Posterior cingulate gyrus (tissue), 11 donors: Measurements from ENCODE around the gene GLCCI1.
A peak's percentile ranks its signal among the peaks of the same experiment; 100 is the strongest.

Experiments
- DNase-seq, 10 donors: peaks; one replicate each; pipeline versions ENCODE4 v3.0.0 to v3.0.0-alpha.2; 2020 to 2021; ENCODE audit warnings: mixed read lengths in 3 of 10
- intact Hi-C: fragments of 100-400 bp; cut with DNase I; formaldehyde crosslinking; loops from one replicate; pipeline ENCODE4 v1.15.1; 2023

The GLCCI1 gene

DNA sequence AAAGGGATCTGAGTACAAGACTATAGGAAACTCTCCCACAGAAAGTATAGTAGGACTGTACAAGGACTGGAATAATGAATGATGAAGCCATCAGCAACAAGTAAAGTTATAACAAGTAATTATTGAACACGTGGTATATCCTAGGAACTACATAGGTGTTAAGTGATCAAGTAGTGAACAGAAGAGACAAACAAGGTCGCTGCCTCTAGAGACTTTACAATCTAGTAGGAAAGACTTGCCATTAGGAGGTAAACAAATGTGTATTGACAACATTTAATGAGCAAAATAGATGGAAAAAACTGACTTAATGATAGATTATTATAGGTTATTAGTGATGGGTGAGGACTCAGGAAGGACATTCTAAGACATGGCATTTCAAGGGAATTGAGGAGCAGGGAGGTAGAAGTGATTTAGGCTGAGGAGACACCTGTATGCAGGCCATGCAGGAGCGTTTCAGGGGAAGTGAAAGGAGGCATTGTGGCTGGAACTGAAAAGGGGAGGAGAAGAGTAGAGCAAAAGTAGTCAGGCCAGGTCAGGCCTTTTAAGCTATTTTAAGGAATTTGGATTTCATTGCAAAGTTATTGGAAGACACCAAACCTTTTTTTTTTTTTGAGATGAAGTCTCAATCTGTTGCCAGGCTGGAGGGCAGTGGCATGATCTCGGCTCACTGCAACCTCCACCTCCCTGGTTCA is 8.5 kb upstream of the GLCCI1 start:
- DNase-seq, result no peak
- intact Hi-C loops, result no loop called here

GRCh38 chr7:7962851-7963250 is 5.7 kb upstream of the GLCCI1 start:
- intact Hi-C loops, result no loop called here
- DNase-seq, result no peak

GRCh38 chr7:7964250-7964649 is 4.3 kb upstream of the GLCCI1 start:
- intact Hi-C loops, result no loop called here
- DNase-seq, result no peak

GRCh38 chr7:7964691-7965090 is 3.9 kb upstream of the GLCCI1 start:
- intact Hi-C loops, result loop anchor here (5.0 kb wide), 2 partner anchors 42 to 282 kb away; no protein-coding TSS in a partner anchor
- no peak for DNase-seq

DNA sequence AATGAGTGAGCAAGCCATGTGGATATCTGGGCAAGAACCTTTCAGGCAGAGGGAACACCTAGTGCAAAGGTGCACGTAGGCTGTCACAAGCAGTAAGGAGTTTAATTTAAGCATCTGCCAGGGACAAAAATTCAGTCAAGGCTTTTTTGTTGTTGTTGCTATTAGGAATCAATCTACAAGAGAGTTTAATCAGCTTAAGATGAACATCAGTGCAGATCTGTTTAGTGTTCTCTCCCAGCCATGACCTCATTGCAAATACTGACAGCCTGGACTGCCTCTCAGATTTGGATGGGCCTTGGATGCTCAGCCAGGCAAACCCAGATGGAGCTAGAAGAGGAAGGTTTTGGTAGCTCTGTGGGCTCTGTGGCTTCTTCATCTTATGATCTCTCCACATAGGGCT is 3.3 kb upstream of the GLCCI1 start:
- DNase-seq, result no peak
- intact Hi-C loops, result loop anchor here (5.0 kb wide), 2 partner anchors 43 to 283 kb away; no protein-coding TSS in a partner anchor

GRCh38 chr7:7966141-7966734 is 2.4 kb upstream of the GLCCI1 start:
- intact Hi-C loops, result loop anchor here (2.0 to 5.0 kb wide), 3 partner anchors 44 to 325 kb away; partner anchors contain the start of gene UMAD1

GRCh38 chr7:7967886-7968543 is 581 bp upstream of the GLCCI1 start:
- intact Hi-C loops, result loop anchor here (2.0 to 5.0 kb wide), 3 partner anchors 46 to 327 kb away; partner anchors contain the start of gene UMAD1
- DNase-seq, result no peak

More at GRCh38 chr7:7966141-7966734, 2.4 kb upstream of the GLCCI1 start:
- no peak for DNase-seq

- peak in 8 of 10 donors; percentile 19 to 88 (median 38) for DNase-seq
- intact Hi-C loops, result loop anchor here (5.0 kb wide), 2 partner anchors 47 to 287 kb away; no protein-coding TSS in a partner anchor
These were observed 975 bp downstream of the GLCCI1 start for GRCh38 chr7:7969306-7970236.

DNA sequence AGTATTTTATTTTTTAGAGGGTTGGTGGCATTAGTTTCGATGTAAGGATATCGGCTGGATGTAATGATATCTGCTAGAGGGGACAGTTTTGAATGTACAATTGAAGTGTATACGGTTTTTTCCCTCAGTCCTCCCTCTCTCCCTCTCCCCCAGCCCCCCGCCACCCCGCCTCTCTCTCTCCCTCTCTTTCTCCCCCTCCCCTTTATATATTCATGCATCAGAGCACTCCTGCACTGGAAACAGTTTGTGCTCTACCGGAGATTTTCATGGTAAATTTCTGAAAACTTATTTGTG is 1.6 kb downstream of the GLCCI1 start:
- DNase-seq, result no peak

GRCh38 chr7:7970531-7971307 is 2.1 kb downstream of the GLCCI1 start:
- intact Hi-C loops, result no loop called here
- peak in 3 of 10 donors; percentile 9 to 75 (median 71) for DNase-seq

More for the DNA sequence above, 1.6 kb downstream of the GLCCI1 start:
- intact Hi-C loops, result no loop called here

GRCh38 chr7:7971308-7972040 is 2.9 kb downstream of the GLCCI1 start:
- intact Hi-C loops, result no loop called here
- DNase-seq, result no peak

DNA sequence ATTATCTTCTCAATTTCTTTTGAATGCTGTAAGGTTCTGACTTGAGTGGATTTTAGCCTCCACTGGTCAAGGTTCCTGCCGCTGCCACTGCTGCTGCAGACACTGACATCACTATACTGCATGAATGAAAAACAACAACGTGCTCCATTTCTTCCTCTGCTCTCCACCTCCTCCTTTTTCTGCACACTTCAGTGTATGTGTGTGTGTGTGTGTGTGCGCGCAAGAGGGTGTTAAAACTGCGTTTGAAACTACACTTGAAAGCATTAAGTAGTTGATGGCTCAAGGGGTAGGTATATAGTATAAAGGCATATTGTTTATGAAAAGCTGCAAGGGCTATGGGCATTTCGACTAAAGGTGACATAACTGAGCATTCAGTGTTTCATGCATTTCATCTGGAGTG is 3.5 kb downstream of the GLCCI1 start:
- DNase-seq, result peak in 6 of 10 donors; percentile 10 to 82 (median 46)
- intact Hi-C loops, result no loop called here

DNA sequence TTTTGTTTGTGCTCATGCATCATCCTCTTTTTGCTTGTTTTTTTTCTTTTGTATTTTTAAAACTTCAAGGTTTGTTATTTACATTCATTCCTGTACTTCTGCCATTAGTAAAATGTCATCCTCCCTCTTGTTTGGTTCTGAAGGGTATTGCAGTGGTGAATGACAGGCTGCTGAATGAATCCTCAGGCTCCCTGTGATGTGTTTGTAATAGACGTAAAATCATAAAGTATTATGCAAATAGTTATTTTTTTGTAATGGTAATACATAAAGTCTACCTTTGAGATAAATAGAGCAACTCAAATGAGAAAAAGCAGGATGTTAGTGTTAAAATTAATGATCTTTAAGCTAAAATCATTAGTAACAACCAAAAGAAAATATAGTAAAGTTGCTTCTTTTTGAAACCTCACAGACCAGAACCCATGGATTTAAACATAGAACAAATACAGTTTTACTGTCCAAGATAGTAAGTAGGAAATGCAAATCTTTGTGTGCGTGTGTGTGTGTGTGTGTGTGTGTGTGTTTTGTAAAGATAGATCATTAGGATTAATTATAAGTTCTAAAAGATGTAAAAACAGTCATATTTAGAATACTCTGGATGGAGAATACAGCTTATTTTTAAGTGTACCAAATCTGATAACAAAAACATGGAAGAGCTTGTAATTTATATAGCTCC is 4.5 kb downstream of the GLCCI1 start:
- intact Hi-C loops, result no loop called here

GRCh38 chr7:7976677-7977076 is 8.1 kb downstream of the GLCCI1 start:
- intact Hi-C loops, result no loop called here
- no peak for DNase-seq

More for the DNA sequence above, 4.5 kb downstream of the GLCCI1 start:
- no peak for DNase-seq

- intact Hi-C loops, result no loop called here
- no peak for DNase-seq
These were observed 9.2 kb downstream of the GLCCI1 start for GRCh38 chr7:7977774-7978173.

DNA sequence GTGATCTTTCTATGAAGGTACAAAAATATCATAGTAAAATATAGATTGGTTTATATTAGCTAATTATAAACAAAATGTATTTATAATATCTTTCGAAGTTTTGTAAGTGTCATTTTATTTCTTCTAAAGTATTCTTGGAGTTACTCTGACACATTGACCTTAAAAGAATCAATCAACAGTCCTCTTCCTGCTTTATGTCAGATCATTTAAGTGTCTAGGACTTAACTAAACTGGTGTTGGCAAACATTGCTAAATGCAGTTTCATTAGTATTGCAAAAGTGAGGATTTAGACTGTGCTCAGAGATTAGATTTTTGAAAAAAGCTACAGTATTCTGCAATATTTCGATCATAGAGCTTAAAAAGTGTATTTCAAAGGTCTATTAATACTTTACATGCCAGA is 10.3 kb downstream of the GLCCI1 start:
- DNase-seq, result no peak
- intact Hi-C loops, result no loop called here

DNA sequence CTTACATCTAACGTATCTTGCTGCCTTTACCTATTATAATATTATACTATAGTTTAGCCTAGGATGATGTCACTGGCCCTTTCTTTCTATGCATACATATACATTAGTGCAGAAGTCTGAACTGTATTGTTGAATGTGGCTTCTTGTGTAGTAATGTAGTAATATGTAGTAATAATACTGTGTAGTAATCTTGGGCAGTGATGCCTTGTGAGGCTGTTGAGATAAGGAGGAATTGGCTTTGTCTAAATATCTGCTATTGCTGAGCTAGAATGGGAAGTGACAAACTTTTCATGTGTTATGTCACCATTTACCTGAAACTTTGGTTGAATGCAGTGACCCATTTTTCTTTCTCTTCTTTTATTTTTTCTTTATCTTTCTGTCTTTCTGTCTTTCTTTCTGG is 11.0 kb downstream of the GLCCI1 start:
- no peak for DNase-seq
- intact Hi-C loops, result no loop called here

DNA sequence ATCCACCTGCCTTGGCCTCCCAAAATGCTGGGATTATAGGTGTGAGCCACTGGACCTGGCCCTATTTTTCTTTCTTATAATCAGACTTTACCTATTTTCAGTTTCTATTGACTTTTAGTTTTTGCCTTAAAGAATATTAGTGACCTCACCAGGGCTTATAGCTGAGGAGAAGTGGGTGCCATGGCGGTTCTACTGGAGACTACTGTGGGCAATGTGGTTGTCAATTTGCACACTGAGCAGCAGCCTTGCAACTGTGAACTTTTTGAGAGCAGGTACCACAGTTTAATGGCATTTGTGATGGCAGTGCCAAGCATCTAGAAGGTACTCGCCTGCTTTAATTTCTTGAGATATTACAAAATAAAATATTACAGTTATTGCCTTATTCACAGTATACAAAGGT is 11.5 kb downstream of the GLCCI1 start:
- DNase-seq, result no peak
- intact Hi-C loops, result no loop called here
